HG03460 (cell line): ENCODE data around the gene SH2D6.
A peak's percentile ranks its signal among the peaks of the same experiment; 100 is the strongest.
"Not testable (repeated sequence)": the region's sequence is repeated elsewhere in the genome, so short reads cannot be mapped to it uniquely, and the experiment has no call there.

ENCODE experiments used
- ATAC-seq: cut with Tn5 transposase; IDR thresholded peaks from one replicate; pipeline ENCODE4 v1.9.1; 2021; ENCODE audit not compliant: unreplicated experiment

Gene SH2D6

GRCh38 chr2:85397925-85398331, 20.6 kb upstream of the SH2D6 start:
- no peak for ATAC-seq

GRCh38 chr2:85398426-85399182, 19.9 kb upstream of the SH2D6 start:
- ATAC-seq: no peak

- no peak for ATAC-seq
Measured at GRCh38 chr2:85399183-85399455, 19.4 kb upstream of the SH2D6 start.

- ATAC-seq: no peak
Measured at GRCh38 chr2:85400023-85400422, 18.5 kb upstream of the SH2D6 start.

GRCh38 chr2:85400541-85401463, 17.7 kb upstream of the SH2D6 start:
- ATAC-seq: no peak

- no peak for ATAC-seq
Measured at GRCh38 chr2:85401464-85401805, 17.1 kb upstream of the SH2D6 start.

GRCh38 chr2:85401844-85402243, 16.7 kb upstream of the SH2D6 start:
- no peak for ATAC-seq

GRCh38 chr2:85405201-85406059, 13.1 kb upstream of the SH2D6 start:
- peak; percentile 41 for ATAC-seq

- peak; percentile 53 for ATAC-seq
Measured at GRCh38 chr2:85409845-85410583, 8.5 kb upstream of the SH2D6 start, which contains the start of gene CAPG. Gene CAPG (minus strand): TSS chr2:85410366. CDS start chr2:85402145, 8,221 bp downstream.

- ATAC-seq: peak; percentile 1
Measured at GRCh38 chr2:85410584-85411404, 7.7 kb upstream of the SH2D6 start.

GRCh38 chr2:85411405-85411748, 7.1 kb upstream of the SH2D6 start:
- no peak for ATAC-seq

- ATAC-seq: no peak
Measured at GRCh38 chr2:85413592-85414420, 4.7 kb upstream of the SH2D6 start.

- ATAC-seq: not testable (repeated sequence)
Measured at GRCh38 chr2:85414421-85414759, 4.1 kb upstream of the SH2D6 start.

GRCh38 chr2:85414761-85415553, 3.6 kb upstream of the SH2D6 start:
- no peak for ATAC-seq

- no peak for ATAC-seq
Measured at GRCh38 chr2:85415980-85416650, 2.4 kb upstream of the SH2D6 start.

GRCh38 chr2:85419009-85419675, 628 bp downstream of the SH2D6 start:
- ATAC-seq: no peak

GRCh38 chr2:85420536-85421259, 2.2 kb downstream of the SH2D6 start:
- ATAC-seq: peak; percentile 56
